Heart right ventricle (tissue), 16 donors: Measurements from ENCODE around the gene ACOX3. TPM values are rescaled to one million over a fixed set of nuclear protein-coding genes. Genes with fewer than 3 reads are reported as not detected.

Source experiments
- ATAC-seq, 8 donors: fragments of 200-7000 bp; cut with Tn5 transposase; one replicate each; pipeline ENCODE4 v1.9.1; 2020; ENCODE audit warnings: mild to moderate bottlenecking in 8 of 8, moderate library complexity in 8 of 8, moderate number of reproducible peaks in 1 of 8
- DNase-seq, 2 donors: peaks; one replicate each; pipeline ENCODE4 v3.0.0-alpha.2; 2020
- H3K27ac ChIP-seq, 10 donors: fragments of 200-600 bp; sonication (generic) in 2 of 10; one replicate each; pipeline versions ENCODE4 v1.5.0 to v1.8.0; 2020 to 2022; ENCODE audit warnings: mild to moderate bottlenecking in 3 of 10
- H3K27me3 ChIP-seq, 7 donors: fragments of 200-600 bp; one replicate each; pipeline ENCODE4 v1.8.0; 2021 to 2022; ENCODE audit warnings: mild to moderate bottlenecking in 2 of 7
- H3K36me3 ChIP-seq, 9 donors: fragments of 200-600 bp; sonication (generic) in 1 of 9; one replicate each; pipeline versions ENCODE4 v1.5.0 to v1.8.0; 2020 to 2022; ENCODE audit warnings: mild to moderate bottlenecking in 2 of 9
- H3K4me1 ChIP-seq, 9 donors: fragments of 200-600 bp; sonication (generic) in 1 of 9; one replicate each; pipeline versions ENCODE4 v1.5.0 to v1.8.0; 2020 to 2022; ENCODE audit warnings: mild to moderate bottlenecking in 4 of 9
- H3K4me3 ChIP-seq, 10 donors: fragments of 200-600 bp; sonication (generic) in 2 of 10; one replicate each; pipeline versions ENCODE4 v1.5.0 to v1.8.0; 2020 to 2022; ENCODE audit warnings: mild to moderate bottlenecking in 7 of 10, moderate library complexity in 2 of 10
- H3K9me3 ChIP-seq, 11 donors: fragments of 200-600 bp in 10 of 11; sonication (generic) in 2 of 11; one replicate each; pipeline versions ENCODE4 v1.5.0 to v1.8.0; 2013 to 2022; ENCODE audit warnings: mild to moderate bottlenecking in 2 of 11, control low read depth in 1 of 11, moderate library complexity in 1 of 11
- CTCF ChIP-seq, 9 donors: fragments of 200-600 bp; sonication (generic) in 2 of 9; IDR thresholded peaks; one replicate each; pipeline versions ENCODE4 v1.5.0 to v1.8.0; 2021 to 2022; ENCODE audit warnings: antibody characterized with exemption in 9 of 9, mild to moderate bottlenecking in 5 of 9, moderate library complexity in 1 of 9
- WGBS, 2 donors: extraction: QIAGEN DNeasy Blood & Tissue Kit; methylation state at CpG; one replicate each; pipeline ENCODE4 v1.1.7; 2013; ENCODE audit warnings: inconsistent platforms in 1 of 2; 5-methylcytosine and 5-hydroxymethylcytosine counted together
- intact Hi-C, 10 donors: fragments of 100-400 bp; cut with DNase I; formaldehyde crosslinking; loops; one replicate each; pipeline versions ENCODE4 v1.11.1 to v1.14.2; 2022
- polyA plus RNA-seq, 2 donors: library from polyadenylated mRNA; stranded (reverse); fragments of 200-250 nt; gene quantifications; one replicate each; pipeline ENCODE4 v1.2.3, GENCODE V29; 2013
- total RNA-seq, 10 donors: library from RNA; stranded (reverse); fragmentation: NEBNext Ultra II Directional in 3 of 10; extraction: Animal tissue kit (Norgen Biotek cat#: 25700) in 3 of 10; gene quantifications; one replicate each; pipeline versions ENCODE4 v1.2.1 to v1.2.4, GENCODE V29; 2021 to 2023
- donor health status: Arrhythmogenic right ventricular cardiomyopathy.
- donor health status: ischemic (EF 13 %, LVEDD 7.1; RV severe dilation, severe dysfunction).
- donor health status: healthy with polysubstance abuse.
- donor health status: DM: no; HTN: yes; CAD: no.
- donor health status: DM: no; HTN: no; CAD: no.
- donor health status: ischemic (EF 25% LVEDD 6.9; RV normal size, moderate dysfunction).
- donor health status: ischemic (EF 25% LVEDD 5.7; RV mildly dilated, moderate dysfunction).
- donor health status: healthy.
- donor health status: DM: yes; HTN: yes; CAD: no.
- donor health status: Ischemic cardiomyopathy.
- donor health status: ischemic (EF 35%, LVEDD 5.7; RV mildly dilated, moderate dysfunction).
- donor health status: nonischemic (EF 11% LVEDD 7.7; RV severe dilation, severe dysfunction).
- donor health status: DM: yes; HTN: yes; CAD: no.
- donor health status: PGD.
- donor health status: ischemic (EF 29% LVEDD 5.4; RV normal size, mild dysfunction).
- donor health status: nonischemic (EF 23%, LVEDD 6.1; RV moderate dilation, normal function).

ACOX3 gene
- total and polyA plus RNA-seq, 12 donors: 17.9 to 28.9 (median 25.4) TPM

GRCh38 chr4:8352368-8353157 lies 88.0 kb downstream of the ACOX3 start:
- Histone ChIP-seq H3K27ac (peak overlapping the region in 5 of 10 donors; percentile 12 to 45 (median 32)), H3K27me3 (no peaks in the 10 kb centered on the region), H3K36me3 (no peaks in the 10 kb centered on the region), H3K4me1 (peaks cover 6 to 41% (median 19%) of the 10 kb centered on the region in 9 donors), H3K4me3 (no peak overlapping the region), H3K9me3 (no peaks in the 10 kb centered on the region)
- intact Hi-C loops: no loop called here
- DNase-seq: no peak
- no peak for TF ChIP-seq CTCF (IDR thresholded peaks at IDR 0.05)
- ATAC-seq: peak in 7 of 8 donors; percentile 14 to 62 (median 42)
- 71 to 80% methylated on average over 20 of the region's 20 CpGs for WGBS, 2 donors

- peak in 5 of 8 donors; percentile 10 to 60 (median 28) for ATAC-seq
- H3K4me3 ChIP-seq: no peak overlapping the region
- no peaks in the 10 kb centered on the region for H3K27me3 ChIP-seq
- intact Hi-C loops: no loop called here
- peaks cover 6 to 44% (median 22%) of the 10 kb centered on the region in 9 donors for H3K4me1 ChIP-seq
- DNase-seq: no peak
- TF ChIP-seq CTCF (IDR thresholded peaks at IDR 0.05): no peak
- no peaks in the 10 kb centered on the region for H3K9me3 ChIP-seq
- peak overlapping the region in 6 of 10 donors; percentile 10 to 45 (median 31) for H3K27ac ChIP-seq
- no peaks in the 10 kb centered on the region for H3K36me3 ChIP-seq
- WGBS, 2 donors: 59 to 65% methylated on average over 8 of the region's 8 CpGs
These were observed 88.6 kb downstream of the ACOX3 start for GRCh38 chr4:8351931-8352367.

- Histone ChIP-seq H3K4me3 (no peak overlapping the region), H3K9me3 (no peaks in the 10 kb centered on the region), H3K4me1 (peaks cover 6 to 43% (median 21%) of the 10 kb centered on the region in 9 donors), H3K36me3 (no peaks in the 10 kb centered on the region), H3K27ac (peak overlapping the region in 2 of 10 donors; percentile 30 to 45), H3K27me3 (no peaks in the 10 kb centered on the region)
- intact Hi-C loops: no loop called here
- DNase-seq: no peak
- TF ChIP-seq CTCF (IDR thresholded peaks at IDR 0.05): no peak
- WGBS, 2 donors: 88 to 92% methylated on average over 19 of the region's 19 CpGs
- peak in 1 of 8 donors; percentile 12 for ATAC-seq
These were observed 89.6 kb downstream of the ACOX3 start for GRCh38 chr4:8350841-8351461.

GRCh38 chr4:8350352-8350751 lies 90.2 kb downstream of the ACOX3 start:
- 93 to 94% methylated on average over 13 of the region's 13 CpGs for WGBS, 2 donors
- no peak for DNase-seq

More at GRCh38 chr4:8350352-8350751, 90.2 kb downstream of the ACOX3 start:
- no peak for TF ChIP-seq CTCF (IDR thresholded peaks at IDR 0.05)
- no peak overlapping the region for H3K27ac ChIP-seq
- no peaks in the 10 kb centered on the region for H3K9me3 ChIP-seq
- peaks cover 6 to 37% (median 18%) of the 10 kb centered on the region in 9 donors for H3K4me1 ChIP-seq
- no peak overlapping the region for H3K4me3 ChIP-seq
- no peak for ATAC-seq
- no peaks in the 10 kb centered on the region for H3K27me3 ChIP-seq
- H3K36me3 ChIP-seq: no peaks in the 10 kb centered on the region
- intact Hi-C loops: no loop called here
